ENCODE results near the gene ARHGAP5.

The ARHGAP5 gene

GRCh38 chr14:32047791-32048190, 29.3 kb upstream of the ARHGAP5 start:
- H3K27me3 ChIP-seq (ENCODE audit: insufficient read depth, poor library complexity, severe bottlenecking), result no peaks in the 10 kb centered on the region
- H3K4me3 ChIP-seq (replicated peaks; ENCODE audit: insufficient read depth, low read length), result no peak overlapping the region
- H3K27ac ChIP-seq (replicated peaks), result no peak overlapping the region
- no peak for TF ChIP-seq REST (IDR thresholded peaks at IDR 0.05; ENCODE audit: insufficient replicate concordance, low read depth)
- TF ChIP-seq SPI1 (IDR thresholded peaks at IDR 0.05; ENCODE audit: borderline replicate concordance, low read depth), result no peak
- TF ChIP-seq CTCF (IDR thresholded peaks at IDR 0.05; ENCODE audit: insufficient read depth, low read length), result no peak
- TF ChIP-seq POLR2AphosphoS5 (IDR thresholded peaks at IDR 0.05; ENCODE audit: low read depth), result no peak
- TF ChIP-seq GABPA (IDR thresholded peaks at IDR 0.05; ENCODE audit: low read depth), result no peak
- DNase-seq (ENCODE audit: low read depth in 1 of 2, low spot score in 1 of 2), result no peak

- no peak for DNase-seq (ENCODE audit: low read depth in 1 of 2, low spot score in 1 of 2)
- no peaks in the 10 kb centered on the region for H3K27me3 ChIP-seq (ENCODE audit: insufficient read depth, poor library complexity, severe bottlenecking)
- H3K27ac ChIP-seq (replicated peaks), result no peak overlapping the region
- H3K4me3 ChIP-seq (replicated peaks; ENCODE audit: insufficient read depth, low read length), result no peak overlapping the region
- no peak for TF ChIP-seq POLR2AphosphoS5 (IDR thresholded peaks at IDR 0.05; ENCODE audit: low read depth)
- TF ChIP-seq CTCF (IDR thresholded peaks at IDR 0.05; ENCODE audit: insufficient read depth, low read length), result no peak
- TF ChIP-seq REST (IDR thresholded peaks at IDR 0.05; ENCODE audit: insufficient replicate concordance, low read depth), result no peak
- no peak for TF ChIP-seq SPI1 (IDR thresholded peaks at IDR 0.05; ENCODE audit: borderline replicate concordance, low read depth)
- TF ChIP-seq GABPA (IDR thresholded peaks at IDR 0.05; ENCODE audit: low read depth), result no peak
Measured at GRCh38 chr14:32049361-32050088, 27.6 kb upstream of the ARHGAP5 start.

- no peak for TF ChIP-seq GABPA (IDR thresholded peaks at IDR 0.05; ENCODE audit: low read depth)
- no peak for TF ChIP-seq POLR2AphosphoS5 (IDR thresholded peaks at IDR 0.05; ENCODE audit: low read depth)
- no peak for TF ChIP-seq SPI1 (IDR thresholded peaks at IDR 0.05; ENCODE audit: borderline replicate concordance, low read depth)
- no peak for TF ChIP-seq CTCF (IDR thresholded peaks at IDR 0.05; ENCODE audit: insufficient read depth, low read length)
- TF ChIP-seq REST (IDR thresholded peaks at IDR 0.05; ENCODE audit: insufficient replicate concordance, low read depth), result no peak
- DNase-seq (ENCODE audit: low read depth in 1 of 2, low spot score in 1 of 2), result no peak
- H3K4me3 ChIP-seq (replicated peaks; ENCODE audit: insufficient read depth, low read length), result no peak overlapping the region
- no peak overlapping the region for H3K27ac ChIP-seq (replicated peaks)
- H3K27me3 ChIP-seq (ENCODE audit: insufficient read depth, poor library complexity, severe bottlenecking), result no peaks in the 10 kb centered on the region
Measured at GRCh38 chr14:32050878-32051277, 26.2 kb upstream of the ARHGAP5 start.
